Measurements from ENCODE around the gene TET3.

DNA sequence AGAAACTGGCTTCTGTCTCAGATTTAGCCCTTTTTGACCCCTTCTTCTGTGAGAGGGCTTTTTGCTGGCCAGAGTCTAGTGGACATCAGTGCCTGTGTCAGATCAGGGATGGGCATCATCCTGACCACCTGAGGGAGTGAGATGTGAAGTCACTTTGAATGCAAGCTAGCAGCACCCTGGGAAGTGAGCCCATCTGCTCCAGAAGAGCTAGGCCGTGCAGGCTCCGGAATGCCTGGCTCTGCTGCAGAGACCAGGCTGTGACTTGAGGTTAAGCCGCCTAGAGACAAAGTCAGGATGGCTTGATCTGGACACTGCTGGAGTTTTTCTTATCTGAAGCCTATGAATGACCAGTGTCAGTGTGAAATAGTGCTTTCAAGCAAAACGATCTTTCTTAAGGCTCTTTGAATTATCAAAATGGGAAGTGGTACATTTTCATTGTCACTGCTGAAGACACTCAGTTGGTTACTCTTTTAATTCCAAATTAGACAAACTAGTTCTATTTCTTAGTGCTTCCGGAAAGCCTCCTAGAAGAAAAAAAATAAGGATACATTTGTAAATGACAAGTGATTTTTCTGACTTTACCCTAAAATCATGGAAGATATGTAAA, 37.2 kb upstream of the TET3 start:
- TF ChIP-seq, protein P1, sequence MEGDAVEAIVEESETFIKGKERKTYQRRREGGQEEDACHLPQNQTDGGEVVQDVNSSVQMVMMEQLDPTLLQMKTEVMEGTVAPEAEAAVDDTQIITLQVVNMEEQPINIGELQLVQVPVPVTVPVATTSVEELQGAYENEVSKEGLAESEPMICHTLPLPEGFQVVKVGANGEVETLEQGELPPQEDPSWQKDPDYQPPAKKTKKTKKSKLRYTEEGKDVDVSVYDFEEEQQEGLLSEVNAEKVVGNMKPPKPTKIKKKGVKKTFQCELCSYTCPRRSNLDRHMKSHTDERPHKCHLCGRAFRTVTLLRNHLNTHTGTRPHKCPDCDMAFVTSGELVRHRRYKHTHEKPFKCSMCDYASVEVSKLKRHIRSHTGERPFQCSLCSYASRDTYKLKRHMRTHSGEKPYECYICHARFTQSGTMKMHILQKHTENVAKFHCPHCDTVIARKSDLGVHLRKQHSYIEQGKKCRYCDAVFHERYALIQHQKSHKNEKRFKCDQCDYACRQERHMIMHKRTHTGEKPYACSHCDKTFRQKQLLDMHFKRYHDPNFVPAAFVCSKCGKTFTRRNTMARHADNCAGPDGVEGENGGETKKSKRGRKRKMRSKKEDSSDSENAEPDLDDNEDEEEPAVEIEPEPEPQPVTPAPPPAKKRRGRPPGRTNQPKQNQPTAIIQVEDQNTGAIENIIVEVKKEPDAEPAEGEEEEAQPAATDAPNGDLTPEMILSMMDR (IDR thresholded peaks at IDR 0.05) = no peak
- TF ChIP-seq POLR2AphosphoS5 (IDR thresholded peaks at IDR 0.05; ENCODE audit: insufficient read depth in 1 of 2, low read depth in 1 of 2) (no peak), POLR2A (IDR thresholded peaks at IDR 0.05) (no peak)

Data from vagina (tissue), 2 donors.